Uterus (tissue), 4 donors: ENCODE data around the gene POU2F3. TPM values are rescaled to one million over a fixed set of nuclear protein-coding genes. Genes with fewer than 3 reads are reported as not detected.
A peak's percentile ranks its signal among the peaks of the same experiment; 100 is the strongest.

Experiments used
- DNase-seq, 2 donors: peaks; one replicate each; pipeline ENCODE4 v3.0.0-alpha.2; 2019 to 2020
- H3K27ac ChIP-seq, 2 donors: fragments of 200-600 bp; sonication (generic); 1 replicate in 1 of 2; 2 replicates in 1 of 2; pipeline ENCODE4 v1.5.1; 2016 to 2018
- H3K27me3 ChIP-seq, 2 donors: fragments of 200-600 bp; sonication (generic); one replicate each; pipeline ENCODE4 v1.5.1; 2018 to 2019; ENCODE audit warnings: control low read depth in 1 of 2
- H3K36me3 ChIP-seq, 2 donors: fragments of 200-600 bp; sonication (generic); one replicate each; pipeline ENCODE4 v1.5.1; 2019; ENCODE audit warnings: control low read depth in 1 of 2
- H3K4me1 ChIP-seq, 2 donors: fragments of 200-600 bp; sonication (generic); one replicate each; pipeline ENCODE4 v1.5.1; 2018 to 2019; ENCODE audit warnings: control low read depth in 1 of 2
- H3K4me3 ChIP-seq, 2 donors: fragments of 200-600 bp; sonication (generic); 1 replicate in 1 of 2; 2 replicates in 1 of 2; pipeline ENCODE4 v1.5.1; 2018 to 2019; ENCODE audit warnings: mild to moderate bottlenecking in 1 of 2
- H3K9me3 ChIP-seq, 2 donors: fragments of 200-600 bp; sonication (generic); one replicate each; pipeline ENCODE4 v1.5.1; 2019; ENCODE audit warnings: control low read depth in 1 of 2
- CTCF ChIP-seq, 4 experiments: fragments of 200-600 bp in 2 of 4; fragments of 450-650 bp in 2 of 4; sonication (generic) in 2 of 4; IDR thresholded peaks; one replicate each; pipeline ENCODE4 v1.5.1; 2016 to 2019; ENCODE audit warnings: antibody characterized with exemption in 4 of 4, mild to moderate bottlenecking in 2 of 4, moderate library complexity in 1 of 4
- POLR2A ChIP-seq, 2 donors: fragments of 450-650 bp; IDR thresholded peaks; one replicate each; pipeline ENCODE4 v1.6.1; 2016; ENCODE audit warnings: antibody characterized with exemption in 2 of 2, mild to moderate bottlenecking in 1 of 2, moderate library complexity in 1 of 2
- intact Hi-C: fragments of 100-400 bp; cut with DNase I; formaldehyde crosslinking; loops from one replicate; pipeline ENCODE4 v1.15.1; 2023; ENCODE audit warnings: low total_unique reads
- total RNA-seq, 4 donors: library from RNA; depleted of rRNA in 3 of 4; stranded (reverse); fragments of >200 nt in 3 of 4; gene quantifications; one replicate each; pipeline versions ENCODE4 v1.1.0 to v1.2.4, GENCODE V29; 2014 to 2023
- donor health status: DM: yes; HTN: yes; CAD: no.

Gene POU2F3
- total RNA-seq, 4 donors from 2014 or later = 0.85 TPM; not detected in 3

GRCh38 chr11:120205596-120206161, 34.3 kb upstream of the POU2F3 start:
- no peak for TF ChIP-seq POLR2A (IDR thresholded peaks at IDR 0.05)
- no peak for TF ChIP-seq CTCF (IDR thresholded peaks at IDR 0.05)
- H3K27ac ChIP-seq = peak overlapping the region in 1 of 2 donors; percentile 62
- no peaks in the 10 kb centered on the region for H3K36me3 ChIP-seq
- H3K4me3 ChIP-seq = no peak overlapping the region
- H3K9me3 ChIP-seq = no peaks in the 10 kb centered on the region
- H3K4me1 ChIP-seq = no peaks in the 10 kb centered on the region
- intact Hi-C loops = no loop called here
- DNase-seq = no peak
- no peaks in the 10 kb centered on the region for H3K27me3 ChIP-seq

GRCh38 chr11:120207512-120207911, 32.4 kb upstream of the POU2F3 start:
- no peaks in the 10 kb centered on the region for H3K4me1 ChIP-seq
- no peaks in the 10 kb centered on the region for H3K36me3 ChIP-seq
- TF ChIP-seq CTCF (IDR thresholded peaks at IDR 0.05) (no peak), POLR2A (IDR thresholded peaks at IDR 0.05) (no peak)
- no peak for DNase-seq
- H3K27me3 ChIP-seq = no peaks in the 10 kb centered on the region
- H3K27ac ChIP-seq = peak overlapping the region; percentile 82 to 87
- intact Hi-C loops = no loop called here
- H3K9me3 ChIP-seq = no peaks in the 10 kb centered on the region
- no peak overlapping the region for H3K4me3 ChIP-seq

GRCh38 chr11:120208001-120208441, 31.9 kb upstream of the POU2F3 start:
- intact Hi-C loops = no loop called here
- TF ChIP-seq CTCF (IDR thresholded peaks at IDR 0.05) = no peak
- no peak for TF ChIP-seq POLR2A (IDR thresholded peaks at IDR 0.05)
- Histone ChIP-seq H3K4me1 (no peaks in the 10 kb centered on the region), H3K27me3 (no peaks in the 10 kb centered on the region), H3K9me3 (no peaks in the 10 kb centered on the region), H3K27ac (peak overlapping the region; percentile 82 to 87), H3K36me3 (no peaks in the 10 kb centered on the region), H3K4me3 (no peak overlapping the region)
- no peak for DNase-seq

- TF ChIP-seq POLR2A (IDR thresholded peaks at IDR 0.05) = no peak
- TF ChIP-seq CTCF (IDR thresholded peaks at IDR 0.05) = no peak
- intact Hi-C loops = no loop called here
- no peaks in the 10 kb centered on the region for H3K36me3 ChIP-seq
- H3K27me3 ChIP-seq = no peaks in the 10 kb centered on the region
- no peak overlapping the region for H3K4me3 ChIP-seq
- H3K27ac ChIP-seq = peak overlapping the region; percentile 82 to 87
- H3K9me3 ChIP-seq = no peaks in the 10 kb centered on the region
- peak; percentile 55 to 73 for DNase-seq
- H3K4me1 ChIP-seq = no peaks in the 10 kb centered on the region
Observed at GRCh38 chr11:120208777-120209176, 31.2 kb upstream of the POU2F3 start.

- no peak for TF ChIP-seq POLR2A (IDR thresholded peaks at IDR 0.05)
- no peak for TF ChIP-seq CTCF (IDR thresholded peaks at IDR 0.05)
Observed at GRCh38 chr11:120209746-120210625, 30.0 kb upstream of the POU2F3 start.

More at GRCh38 chr11:120209746-120210625, 30.0 kb upstream of the POU2F3 start:
- intact Hi-C loops = no loop called here
- peak overlapping the region; percentile 37 to 68 for H3K4me3 ChIP-seq
- no peaks in the 10 kb centered on the region for H3K27me3 ChIP-seq
- no peak for DNase-seq
- H3K27ac ChIP-seq = peak overlapping the region; percentile 82 to 87
- H3K36me3 ChIP-seq = no peaks in the 10 kb centered on the region
- H3K9me3 ChIP-seq = no peaks in the 10 kb centered on the region
- no peaks in the 10 kb centered on the region for H3K4me1 ChIP-seq
